DLD1 (cell line): ENCODE data around the gene FRMPD1.

Experiments
- in situ Hi-C: cut with HindIII; loops from 2 replicates; pipeline ENCODE4 v1.10.0; 2017; ENCODE audit warnings: low sequenced_read_pairs

The FRMPD1 gene

GRCh38 chr9:37625758-37626147 lies 25.0 kb upstream of the FRMPD1 start:
- in situ Hi-C loops, result no loop called here

- in situ Hi-C loops, result no loop called here
Measured at GRCh38 chr9:37626708-37627292, 24.0 kb upstream of the FRMPD1 start.

- in situ Hi-C loops, result no loop called here
Measured at GRCh38 chr9:37632479-37632878, 18.3 kb upstream of the FRMPD1 start.

GRCh38 chr9:37635808-37636207 lies 14.9 kb upstream of the FRMPD1 start:
- in situ Hi-C loops, result no loop called here

GRCh38 chr9:37636511-37637448 lies 14.0 kb upstream of the FRMPD1 start:
- in situ Hi-C loops, result no loop called here

- in situ Hi-C loops, result no loop called here
Measured at GRCh38 chr9:37639109-37639762, 11.5 kb upstream of the FRMPD1 start.

- in situ Hi-C loops, result loop anchor here (10.0 kb wide), 1 partner anchor 55 kb away; no protein-coding TSS in a partner anchor
Measured at GRCh38 chr9:37639841-37640240, 10.9 kb upstream of the FRMPD1 start.

- in situ Hi-C loops, result loop anchor here (10.0 kb wide), 1 partner anchor 55 kb away; no protein-coding TSS in a partner anchor
Measured at GRCh38 chr9:37640246-37640645, 10.5 kb upstream of the FRMPD1 start.

- in situ Hi-C loops, result loop anchor here (10.0 kb wide), 1 partner anchor 57 kb away; no protein-coding TSS in a partner anchor
Measured at GRCh38 chr9:37641331-37641730, 9.4 kb upstream of the FRMPD1 start.

GRCh38 chr9:37643214-37643613 lies 7.5 kb upstream of the FRMPD1 start:
- in situ Hi-C loops, result loop anchor here (10.0 kb wide), 1 partner anchor 58 kb away; no protein-coding TSS in a partner anchor

- in situ Hi-C loops, result loop anchor here (10.0 kb wide), 1 partner anchor 61 kb away; no protein-coding TSS in a partner anchor
Measured at GRCh38 chr9:37645903-37646506, 4.7 kb upstream of the FRMPD1 start.

- in situ Hi-C loops, result no loop called here
Measured at GRCh38 chr9:37650299-37650872, 368 bp upstream of the FRMPD1 start.

GRCh38 chr9:37652261-37652660 lies 1.5 kb downstream of the FRMPD1 start:
- in situ Hi-C loops, result no loop called here

GRCh38 chr9:37653385-37653784 lies 2.6 kb downstream of the FRMPD1 start:
- in situ Hi-C loops, result no loop called here

GRCh38 chr9:37656936-37657335 lies 6.2 kb downstream of the FRMPD1 start:
- in situ Hi-C loops, result no loop called here

GRCh38 chr9:37660691-37661090 lies 9.9 kb downstream of the FRMPD1 start:
- in situ Hi-C loops, result no loop called here

- in situ Hi-C loops, result no loop called here
Measured at GRCh38 chr9:37663926-37664325, 13.2 kb downstream of the FRMPD1 start.

- in situ Hi-C loops, result no loop called here
Measured at GRCh38 chr9:37667706-37668105, 17.0 kb downstream of the FRMPD1 start.

GRCh38 chr9:37668116-37668601 lies 17.4 kb downstream of the FRMPD1 start:
- in situ Hi-C loops, result no loop called here

- in situ Hi-C loops, result no loop called here
Measured at GRCh38 chr9:37669232-37669631, 18.5 kb downstream of the FRMPD1 start.
